PFSK-1 (cell line): ENCODE measurements around the gene TK1.

ENCODE experiments used
- FOXP2 ChIP-seq: optimal IDR thresholded peaks from 2 replicates; pipeline ENCODE3; 2011; ENCODE audit warnings: borderline replicate concordance, control low read depth, inconsistent platforms; ENCODE audit not compliant: insufficient read depth; ENCODE audit errors: extremely low read length, extremely low read depth
- POLR2AphosphoS5 ChIP-seq: IDR thresholded peaks from 2 replicates; pipeline ENCODE4 v1.6.1; 2012; ENCODE audit warnings: low read depth, mild to moderate bottlenecking, control low read depth, low read length, moderate library complexity
- REST ChIP-seq, 2 experiments: IDR thresholded peaks; 2 replicates each; pipeline versions ENCODE4 v1.6.1 to v1.8.0; 2011 to 2012; ENCODE audit warnings: low read depth in 2 of 2, low read length in 2 of 2, control low read depth in 1 of 2, inconsistent platforms in 1 of 2, mild to moderate bottlenecking in 1 of 2, moderate library complexity in 1 of 2; ENCODE audit not compliant: insufficient read depth in 1 of 2
- SIN3A ChIP-seq: IDR thresholded peaks from 2 replicates; pipeline ENCODE4 v1.6.1; 2012; ENCODE audit warnings: mild to moderate bottlenecking, low read length, moderate library complexity, borderline replicate concordance; ENCODE audit not compliant: insufficient read depth
- TAF1 ChIP-seq: IDR thresholded peaks from 2 replicates; pipeline ENCODE4 v1.6.1; 2012; ENCODE audit warnings: low read length, control low read depth, borderline replicate concordance; ENCODE audit not compliant: insufficient read depth

The TK1 gene

DNA sequence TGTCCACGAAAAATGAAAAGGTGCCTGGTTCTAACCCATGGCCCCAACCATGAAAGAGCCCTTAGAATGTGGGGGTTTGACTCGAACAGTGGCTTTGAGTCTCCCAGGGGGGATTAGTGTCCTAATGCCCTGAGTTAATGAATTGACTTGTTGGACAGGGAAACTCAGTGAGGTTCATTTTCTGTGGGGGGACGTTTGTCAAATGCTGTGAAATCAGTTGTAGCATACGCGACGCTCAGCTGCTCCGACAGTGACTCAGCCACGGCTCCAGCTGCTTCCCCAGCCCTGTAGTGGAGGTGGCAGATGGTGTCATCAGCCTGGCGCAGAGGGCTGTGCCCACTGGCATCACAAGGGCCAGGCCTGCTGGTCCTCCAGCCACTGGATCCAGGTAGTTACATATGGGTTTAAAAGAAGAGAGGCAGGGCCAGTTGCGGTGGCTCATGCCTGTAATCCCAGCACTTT lies 40.6 kb upstream of the TK1 start:
- TF ChIP-seq FOXP2: no peak
- TF ChIP-seq POLR2AphosphoS5: no peak
- no peak for TF ChIP-seq REST (IDR thresholded peaks at IDR 0.05; ENCODE audit: insufficient read depth in 1 of 2, low read depth in 2 of 2, low read length in 2 of 2)
- no peak for TF ChIP-seq SIN3A
- no peak for TF ChIP-seq TAF1

DNA sequence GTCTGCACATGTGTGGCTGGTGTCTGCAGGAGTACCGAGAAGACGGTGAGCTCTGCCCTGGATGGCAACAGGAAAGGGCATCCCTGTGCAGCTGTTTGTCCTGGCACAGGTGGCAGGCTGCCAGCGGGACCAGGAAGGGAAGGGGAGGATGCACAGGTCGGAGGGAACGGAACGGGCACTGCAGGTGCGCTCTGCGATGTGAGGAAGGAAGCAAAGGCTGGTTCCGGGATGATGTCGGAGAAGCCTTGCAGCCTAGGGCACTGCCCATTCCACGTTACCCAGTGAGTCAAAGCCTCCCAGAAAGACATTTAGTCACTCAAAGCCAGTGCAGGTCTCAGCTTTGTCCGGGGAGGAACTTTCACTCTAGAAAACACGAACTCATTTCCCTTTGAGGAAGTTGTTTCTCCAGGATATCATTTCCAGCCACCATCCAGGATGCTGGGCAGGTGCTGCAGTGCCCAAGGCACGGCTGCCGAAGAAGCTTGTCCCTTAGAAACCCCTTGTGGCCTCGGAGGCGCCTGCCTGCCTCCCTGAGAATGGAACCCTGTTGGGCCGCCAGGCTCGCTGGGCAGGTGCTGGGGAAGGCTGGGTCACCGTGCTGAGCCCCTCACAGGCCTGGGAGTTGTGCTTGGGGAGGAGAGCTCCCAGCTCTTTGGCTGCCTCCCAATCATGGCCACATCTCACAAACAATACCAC lies 40.1 kb upstream of the TK1 start:
- no peak for TF ChIP-seq FOXP2
- TF ChIP-seq TAF1: no peak

GRCh38 chr17:78226055-78226758 lies 39.4 kb upstream of the TK1 start:
- TF ChIP-seq FOXP2 (no peak), SIN3A (no peak), REST (IDR thresholded peaks at IDR 0.05; ENCODE audit: insufficient read depth in 1 of 2, low read depth in 2 of 2, low read length in 2 of 2) (no peak), TAF1 (no peak), POLR2AphosphoS5 (no peak)

GRCh38 chr17:78225088-78225865 lies 38.4 kb upstream of the TK1 start:
- peak; percentile 45; the same call in 1 of the 2 replicates for TF ChIP-seq POLR2AphosphoS5
- no peak for TF ChIP-seq SIN3A
- no peak for TF ChIP-seq FOXP2
- TF ChIP-seq REST (IDR thresholded peaks at IDR 0.05; ENCODE audit: insufficient read depth in 1 of 2, low read depth in 2 of 2, low read length in 2 of 2): no peak

GRCh38 chr17:78224231-78225087 lies 37.6 kb upstream of the TK1 start:
- TF ChIP-seq TAF1 (no peak), REST (IDR thresholded peaks at IDR 0.05; ENCODE audit: insufficient read depth in 1 of 2, low read depth in 2 of 2, low read length in 2 of 2) (no peak), SIN3A (no peak), POLR2AphosphoS5 (no peak), FOXP2 (no peak)
